Measurements from ENCODE around the gene FHOD3. TPM values are rescaled to one million over a fixed set of nuclear protein-coding genes. Genes with fewer than 3 reads are reported as not detected.

FHOD3 gene
- total and polyA plus RNA-seq, 2 donors (not counting 1 experiment from before 2014, with no cell fraction given) = not detected

DNA sequence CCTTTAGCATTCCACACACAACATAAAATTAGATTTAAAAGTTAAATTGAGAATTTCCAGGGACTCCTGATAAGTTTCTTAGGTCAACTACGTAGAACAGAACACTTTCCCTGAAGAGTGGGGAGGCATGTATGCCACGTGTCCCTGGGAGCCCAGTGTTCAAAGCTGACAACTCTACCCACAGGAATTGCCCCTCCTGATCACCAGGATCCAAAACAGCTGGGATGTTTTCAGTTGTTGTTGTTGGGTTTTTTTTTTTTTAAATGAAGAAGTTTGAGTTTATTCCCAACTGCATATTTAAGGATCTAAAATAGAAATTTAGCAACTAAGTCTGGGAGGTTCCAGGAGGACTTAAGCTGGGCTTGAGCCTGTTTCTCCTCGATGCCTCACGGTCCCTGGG lies 430.8 kb downstream of the FHOD3 start:
- H3K27me3 Mint-ChIP-seq = no peaks in the 10 kb centered on the region
- H3K9me3 Mint-ChIP-seq (ENCODE audit: insufficient read depth) = peaks cover 6% of the 10 kb centered on the region
- Histone ChIP-seq H3K9me3 (ENCODE audit: control extremely low read depth in 1 of 3, control insufficient read depth in 2 of 3, insufficient read depth in 1 of 3, low read length in 2 of 3) (peaks cover 0 to 11% (median 0%) of the 10 kb centered on the region in 3 donors), H3K9ac (ENCODE audit: low read length) (no peak overlapping the region), H3K4me2 (replicated peaks; ENCODE audit: low read depth, low read length, poor library complexity, severe bottlenecking) (no peak overlapping the region), H3K4me1 (ENCODE audit: control insufficient read depth in 2 of 2, insufficient read depth in 2 of 2, low read length in 2 of 2) (no peaks in the 10 kb centered on the region), H3K79me2 (ENCODE audit: control insufficient read depth, insufficient read depth, low read length) (no peaks in the 10 kb centered on the region), H3K36me3 (replicated peaks in 1 of 2; ENCODE audit: control extremely low read depth in 1 of 2, control insufficient read depth in 1 of 2, extremely low read depth in 1 of 2, insufficient read depth in 2 of 2, low read length in 1 of 2) (no peaks in the 10 kb centered on the region), H2AFZ (ENCODE audit: insufficient read depth, low read depth, low read length, poor library complexity, severe bottlenecking) (no peak overlapping the region), H3K4me3 (ENCODE audit: control extremely low read depth in 1 of 5, extremely low read depth in 1 of 5, insufficient read depth in 1 of 5, low read depth in 2 of 5, low read length in 4 of 5) (no peak overlapping the region), H3K27me3 (replicated peaks in 1 of 4; ENCODE audit: control extremely low read depth in 1 of 4, control insufficient read depth in 3 of 4, insufficient read depth in 4 of 4, low read length in 3 of 4) (no peaks in the 10 kb centered on the region), H4K20me1 (ENCODE audit: control insufficient read depth, insufficient read depth, low read length, poor library complexity, severe bottlenecking) (no peaks in the 10 kb centered on the region), H3K27ac (ENCODE audit: low read length in 2 of 2) (no peak overlapping the region)
- no peak overlapping the region for H3K4me3 Mint-ChIP-seq
- DNase-seq (no peak), ATAC-seq (ENCODE audit: low read depth) (no peak)
- intact Hi-C loops (cut with micrococcal nuclease) = no loop called here
- H3K27ac Mint-ChIP-seq = no peak overlapping the region
- no peaks in the 10 kb centered on the region for H3K4me1 Mint-ChIP-seq
- ChIA-PET POLR2A (no interaction called here), CTCF (no interaction called here)
- WGBS (ENCODE audit: insufficient coverage) = 92% methylated on average over 2 of the region's 4 CpGs
- no peak for TF ChIP-seq EZH2 (IDR thresholded peaks at IDR 0.05; ENCODE audit: borderline replicate concordance, insufficient read depth, low read depth, low read length, poor library complexity, severe bottlenecking)
- TF ChIP-seq, protein P1, sequence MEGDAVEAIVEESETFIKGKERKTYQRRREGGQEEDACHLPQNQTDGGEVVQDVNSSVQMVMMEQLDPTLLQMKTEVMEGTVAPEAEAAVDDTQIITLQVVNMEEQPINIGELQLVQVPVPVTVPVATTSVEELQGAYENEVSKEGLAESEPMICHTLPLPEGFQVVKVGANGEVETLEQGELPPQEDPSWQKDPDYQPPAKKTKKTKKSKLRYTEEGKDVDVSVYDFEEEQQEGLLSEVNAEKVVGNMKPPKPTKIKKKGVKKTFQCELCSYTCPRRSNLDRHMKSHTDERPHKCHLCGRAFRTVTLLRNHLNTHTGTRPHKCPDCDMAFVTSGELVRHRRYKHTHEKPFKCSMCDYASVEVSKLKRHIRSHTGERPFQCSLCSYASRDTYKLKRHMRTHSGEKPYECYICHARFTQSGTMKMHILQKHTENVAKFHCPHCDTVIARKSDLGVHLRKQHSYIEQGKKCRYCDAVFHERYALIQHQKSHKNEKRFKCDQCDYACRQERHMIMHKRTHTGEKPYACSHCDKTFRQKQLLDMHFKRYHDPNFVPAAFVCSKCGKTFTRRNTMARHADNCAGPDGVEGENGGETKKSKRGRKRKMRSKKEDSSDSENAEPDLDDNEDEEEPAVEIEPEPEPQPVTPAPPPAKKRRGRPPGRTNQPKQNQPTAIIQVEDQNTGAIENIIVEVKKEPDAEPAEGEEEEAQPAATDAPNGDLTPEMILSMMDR (IDR thresholded peaks at IDR 0.05) = no peak

DNA sequence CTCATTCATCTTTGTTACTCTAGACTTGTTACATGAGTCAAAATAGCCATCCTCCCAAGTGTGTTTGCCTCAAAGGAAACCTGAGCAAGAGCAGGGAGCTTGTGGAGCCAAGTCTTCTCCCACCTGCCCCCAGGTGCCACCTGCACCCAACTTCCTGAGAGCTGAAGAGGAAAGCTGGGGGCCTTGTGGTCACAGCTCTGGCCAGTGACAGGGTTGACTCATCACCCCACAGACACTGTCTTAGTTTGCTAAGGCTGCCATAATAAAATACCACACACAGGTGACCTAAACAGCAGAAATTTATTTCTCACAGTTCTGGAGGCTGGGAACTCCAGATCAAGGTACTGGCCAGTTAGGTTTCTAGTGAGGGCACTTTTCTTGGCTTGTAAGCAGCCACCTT lies 431.7 kb downstream of the FHOD3 start:
- Histone ChIP-seq H3K4me1 (ENCODE audit: control insufficient read depth in 2 of 2, insufficient read depth in 2 of 2, low read length in 2 of 2) (no peaks in the 10 kb centered on the region), H3K4me2 (replicated peaks; ENCODE audit: low read depth, low read length, poor library complexity, severe bottlenecking) (no peak overlapping the region), H3K79me2 (ENCODE audit: control insufficient read depth, insufficient read depth, low read length) (no peaks in the 10 kb centered on the region), H3K36me3 (replicated peaks in 1 of 2; ENCODE audit: control extremely low read depth in 1 of 2, control insufficient read depth in 1 of 2, extremely low read depth in 1 of 2, insufficient read depth in 2 of 2, low read length in 1 of 2) (no peaks in the 10 kb centered on the region), H3K27me3 (replicated peaks in 1 of 4; ENCODE audit: control extremely low read depth in 1 of 4, control insufficient read depth in 3 of 4, insufficient read depth in 4 of 4, low read length in 3 of 4) (no peaks in the 10 kb centered on the region), H3K9ac (ENCODE audit: low read length) (no peak overlapping the region), H2AFZ (ENCODE audit: insufficient read depth, low read depth, low read length, poor library complexity, severe bottlenecking) (no peak overlapping the region), H3K4me3 (ENCODE audit: control extremely low read depth in 1 of 5, extremely low read depth in 1 of 5, insufficient read depth in 1 of 5, low read depth in 2 of 5, low read length in 4 of 5) (no peak overlapping the region), H3K27ac (ENCODE audit: low read length in 2 of 2) (no peak overlapping the region), H3K9me3 (ENCODE audit: control extremely low read depth in 1 of 3, control insufficient read depth in 2 of 3, insufficient read depth in 1 of 3, low read length in 2 of 3) (peaks cover 0 to 11% (median 0%) of the 10 kb centered on the region in 3 donors), H4K20me1 (ENCODE audit: control insufficient read depth, insufficient read depth, low read length, poor library complexity, severe bottlenecking) (no peaks in the 10 kb centered on the region)
- TF ChIP-seq EZH2 (IDR thresholded peaks at IDR 0.05; ENCODE audit: borderline replicate concordance, insufficient read depth, low read depth, low read length, poor library complexity, severe bottlenecking) = no peak
- TF ChIP-seq, protein P1 (IDR thresholded peaks at IDR 0.05) = no peak
- POLR2A ChIA-PET = no interaction called here
- CTCF ChIA-PET = no interaction called here
- H3K9me3 Mint-ChIP-seq (ENCODE audit: insufficient read depth) = peaks cover 6% of the 10 kb centered on the region
- ATAC-seq (ENCODE audit: low read depth) (no peak), DNase-seq (no peak)
- H3K27ac Mint-ChIP-seq = no peak overlapping the region
- no peak overlapping the region for H3K4me3 Mint-ChIP-seq
- H3K4me1 Mint-ChIP-seq = no peaks in the 10 kb centered on the region
- intact Hi-C loops (cut with micrococcal nuclease) = no loop called here
- no peaks in the 10 kb centered on the region for H3K27me3 Mint-ChIP-seq

Data from B cell (primary cell).